ENCODE results near the gene ZNF608. TPM values are rescaled to one million over a fixed set of nuclear protein-coding genes. Genes with fewer than 3 reads are reported as not detected.

Gene ZNF608
- total RNA-seq, 1 donor from 2014 or later, result 6.8 TPM

DNA sequence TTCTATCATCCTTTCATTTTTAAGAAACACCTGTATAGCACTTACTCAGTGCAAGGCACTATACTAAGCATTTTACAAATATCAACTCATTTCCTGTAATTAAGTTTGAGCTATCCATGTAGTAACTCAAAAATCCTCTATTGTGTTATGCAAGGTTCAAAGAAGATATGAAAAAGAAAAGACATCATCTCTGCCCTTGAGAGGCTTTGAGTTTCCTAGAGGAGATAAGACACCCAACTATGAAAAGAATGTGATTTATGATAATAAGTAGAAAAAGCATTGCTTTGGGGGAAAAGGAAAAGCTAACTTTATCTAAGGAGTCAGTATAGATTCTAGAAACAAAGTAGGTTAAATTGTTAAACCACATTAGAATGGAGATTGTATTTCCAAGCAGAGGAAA, 14.2 kb upstream of the ZNF608 start:
- Histone ChIP-seq H3K4me3 (no peak overlapping the region), H3K36me3 (no peaks in the 10 kb centered on the region), H3K27ac (replicated peaks) (no peak overlapping the region), H3K9me3 (replicated peaks) (no peaks in the 10 kb centered on the region), H3K4me1 (no peaks in the 10 kb centered on the region), H3K27me3 (ENCODE audit: low read depth) (no peaks in the 10 kb centered on the region)
- no peak for DNase-seq
- no peak for TF ChIP-seq CTCF (IDR thresholded peaks at IDR 0.05; ENCODE audit: borderline replicate concordance)
- intact Hi-C loops (cut with micrococcal nuclease), result no loop called here

- Histone ChIP-seq H3K36me3 (no peaks in the 10 kb centered on the region), H3K4me3 (no peak overlapping the region), H3K9me3 (replicated peaks) (no peaks in the 10 kb centered on the region), H3K27ac (replicated peaks) (no peak overlapping the region), H3K27me3 (ENCODE audit: low read depth) (no peaks in the 10 kb centered on the region), H3K4me1 (no peaks in the 10 kb centered on the region)
- intact Hi-C loops (cut with micrococcal nuclease), result no loop called here
- no peak for DNase-seq
- no peak for TF ChIP-seq CTCF (IDR thresholded peaks at IDR 0.05; ENCODE audit: borderline replicate concordance)
Measured at GRCh38 chr5:124755565-124755964, 9.1 kb upstream of the ZNF608 start.

- Histone ChIP-seq H3K27me3 (ENCODE audit: low read depth) (no peaks in the 10 kb centered on the region), H3K4me3 (no peak overlapping the region), H3K4me1 (no peaks in the 10 kb centered on the region), H3K27ac (replicated peaks) (no peak overlapping the region), H3K36me3 (no peaks in the 10 kb centered on the region), H3K9me3 (replicated peaks) (no peaks in the 10 kb centered on the region)
- DNase-seq, result no peak
- TF ChIP-seq CTCF (IDR thresholded peaks at IDR 0.05; ENCODE audit: borderline replicate concordance), result no peak
- intact Hi-C loops (cut with micrococcal nuclease), result no loop called here
Measured at GRCh38 chr5:124755041-124755440, 8.6 kb upstream of the ZNF608 start.

GRCh38 chr5:124754206-124754927, 7.9 kb upstream of the ZNF608 start:
- intact Hi-C loops (cut with micrococcal nuclease), result no loop called here
- Histone ChIP-seq H3K36me3 (no peaks in the 10 kb centered on the region), H3K4me3 (no peak overlapping the region), H3K27ac (replicated peaks) (no peak overlapping the region), H3K9me3 (replicated peaks) (no peaks in the 10 kb centered on the region), H3K4me1 (no peaks in the 10 kb centered on the region), H3K27me3 (ENCODE audit: low read depth) (no peaks in the 10 kb centered on the region)
- no peak for DNase-seq
- no peak for TF ChIP-seq CTCF (IDR thresholded peaks at IDR 0.05; ENCODE audit: borderline replicate concordance)

GRCh38 chr5:124752854-124753720, 6.6 kb upstream of the ZNF608 start:
- H3K9me3 ChIP-seq (replicated peaks), result no peaks in the 10 kb centered on the region
- no peaks in the 10 kb centered on the region for H3K27me3 ChIP-seq (ENCODE audit: low read depth)
- H3K27ac ChIP-seq (replicated peaks), result no peak overlapping the region
- intact Hi-C loops (cut with micrococcal nuclease), result no loop called here
- H3K4me3 ChIP-seq, result no peak overlapping the region
- no peak for DNase-seq
- no peaks in the 10 kb centered on the region for H3K36me3 ChIP-seq
- no peak for TF ChIP-seq CTCF (IDR thresholded peaks at IDR 0.05; ENCODE audit: borderline replicate concordance)
- no peaks in the 10 kb centered on the region for H3K4me1 ChIP-seq
